C4-2B (cell line): Measurements from ENCODE around the gene SEMA4D.

Experiments
- H3K27ac ChIP-seq: fragments of 450-650 bp; 2 replicates; pipeline ENCODE4 v1.5.1; 2017
- CTCF ChIP-seq: fragments of 450-650 bp; conservative IDR thresholded peaks from 2 replicates; pipeline ENCODE4 v1.5.1; 2017; ENCODE audit warnings: mild to moderate bottlenecking
- ZFX ChIP-seq: fragments of 450-650 bp; IDR thresholded peaks from 2 replicates; pipeline ENCODE4 v1.6.1; 2017

SEMA4D gene

GRCh38 chr9:89426384-89426961 lies 71.4 kb downstream of the SEMA4D start:
- H3K27ac ChIP-seq = no peak overlapping the region
- TF ChIP-seq CTCF (no peak), ZFX (no peak)

- no peak overlapping the region for H3K27ac ChIP-seq
- TF ChIP-seq CTCF (no peak), ZFX (no peak)
Observed at GRCh38 chr9:89425921-89426383, 72.0 kb downstream of the SEMA4D start.

- no peak overlapping the region for H3K27ac ChIP-seq
- no peak for TF ChIP-seq ZFX
- TF ChIP-seq CTCF = no peak
Observed at GRCh38 chr9:89425024-89425805, 72.7 kb downstream of the SEMA4D start.

DNA sequence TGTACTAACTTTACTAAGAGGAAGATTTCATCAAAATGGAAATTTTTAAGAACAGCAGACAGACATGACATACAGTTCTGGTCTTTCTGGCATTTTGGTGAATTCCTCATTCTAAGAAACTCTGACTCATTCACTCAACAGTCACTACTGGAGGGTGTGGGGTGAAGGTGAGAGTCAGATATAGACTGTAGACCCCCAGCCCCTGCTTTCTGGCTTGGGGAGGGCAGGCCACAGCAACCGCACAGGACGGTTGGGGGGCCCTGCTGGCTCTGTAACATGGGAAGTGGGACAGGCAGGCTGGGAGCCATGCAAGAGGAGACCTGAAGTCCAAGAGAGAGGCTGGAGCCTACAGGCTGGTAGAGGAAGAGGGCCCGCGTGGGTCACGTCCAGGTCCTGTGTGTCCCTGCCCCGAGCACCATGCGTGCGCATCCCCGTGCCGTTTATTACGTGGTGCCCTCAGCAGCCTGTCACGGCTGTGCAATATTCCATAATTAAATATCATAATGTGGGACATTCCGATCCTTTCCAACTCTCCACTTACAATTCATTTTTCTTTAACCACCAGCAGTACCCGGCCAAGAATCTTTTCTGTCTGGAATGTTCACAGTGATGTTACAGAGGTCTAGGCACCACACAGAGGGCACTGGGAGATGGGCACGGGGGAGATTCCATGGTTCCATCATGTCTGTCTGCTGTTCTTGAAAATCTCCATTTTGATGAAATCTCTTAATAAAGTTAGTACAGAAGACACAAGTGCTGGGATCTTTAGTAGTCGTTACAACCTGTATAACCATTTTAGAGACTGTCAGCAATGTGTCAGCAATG lies 75.5 kb downstream of the SEMA4D start:
- no peak overlapping the region for H3K27ac ChIP-seq
- TF ChIP-seq CTCF (no peak), ZFX (no peak)

DNA sequence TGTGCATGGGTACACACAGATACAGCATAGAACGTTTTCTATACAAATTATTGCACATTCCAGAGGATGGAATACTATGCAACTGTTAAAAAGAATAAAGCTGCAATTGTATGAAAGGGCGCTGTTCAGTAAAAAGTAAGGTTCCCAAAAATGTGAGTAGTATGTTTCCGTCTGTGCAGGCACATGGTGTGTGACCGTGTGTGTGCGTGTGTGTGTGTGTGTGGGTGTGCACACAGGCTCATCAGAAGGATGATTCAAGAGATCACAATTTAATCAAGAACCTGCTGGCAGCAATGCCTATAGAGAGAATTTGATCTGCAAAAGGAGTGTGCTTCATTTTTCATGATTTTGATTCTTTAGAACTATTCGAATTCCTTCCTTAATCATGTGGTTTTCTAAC lies 76.3 kb downstream of the SEMA4D start:
- no peak overlapping the region for H3K27ac ChIP-seq

GRCh38 chr9:89420397-89421178 lies 77.3 kb downstream of the SEMA4D start:
- no peak for TF ChIP-seq ZFX
- no peak for TF ChIP-seq CTCF
- H3K27ac ChIP-seq = no peak overlapping the region

More for the DNA sequence above, 76.3 kb downstream of the SEMA4D start:
- TF ChIP-seq CTCF (no peak), ZFX (no peak)
